Adrenal gland (tissue), 12 donors: ENCODE results near the gene USP10. TPM values are rescaled to one million over a fixed set of nuclear protein-coding genes. Genes with fewer than 3 reads are reported as not detected.

Experiments
- DNase-seq, 7 donors: peaks; one replicate each; pipeline ENCODE4 v3.0.0-alpha.2; 2019 to 2020
- H3K27ac ChIP-seq, 5 donors: fragments of 200-600 bp; sonication (generic) in 4 of 5; 1 replicate in 3 of 5; 2 replicates in 2 of 5; pipeline versions ENCODE4 v1.5.1 to v1.8.0; 2016 to 2020; ENCODE audit warnings: mild to moderate bottlenecking in 1 of 5
- H3K27me3 ChIP-seq: fragments of 200-600 bp; 2 replicates; pipeline ENCODE4 v1.8.0; 2021
- H3K36me3 ChIP-seq, 2 donors: fragments of 200-600 bp; replicated peaks in 1 of 2; 1 replicate in 1 of 2; 2 replicates in 1 of 2; pipeline versions ENCODE4 v1.5.1 to v1.8.0; 2018 to 2022
- H3K4me1 ChIP-seq, 2 donors: fragments of 200-600 bp; replicated peaks in 1 of 2; 1 replicate in 1 of 2; 2 replicates in 1 of 2; pipeline versions ENCODE4 v1.5.1 to v1.8.0; 2018 to 2021
- H3K4me3 ChIP-seq, 4 donors: fragments of 200-600 bp; sonication (generic) in 3 of 4; one replicate each; pipeline ENCODE4 v1.5.1; 2016 to 2018
- H3K9me3 ChIP-seq, 3 donors: fragments of 200-600 bp; sonication (generic) in 1 of 3; replicated peaks in 1 of 3; 1 replicate in 2 of 3; 2 replicates in 1 of 3; pipeline versions ENCODE4 v1.5.1 to v1.8.0; 2016 to 2021
- CTCF ChIP-seq, 6 experiments: fragments of 450-650 bp in 4 of 6; fragments of 200-600 bp in 2 of 6; sonication (generic) in 1 of 6; IDR thresholded peaks; 1 replicate in 5 of 6; 2 replicates in 1 of 6; pipeline versions ENCODE4 v1.5.1 to v1.8.0; 2016 to 2021; ENCODE audit warnings: antibody characterized with exemption in 6 of 6, mild to moderate bottlenecking in 2 of 6, moderate library complexity in 1 of 6
- POLR2A ChIP-seq, 2 donors: fragments of 450-650 bp; IDR thresholded peaks; one replicate each; pipeline ENCODE4 v1.6.1; 2017; ENCODE audit warnings: antibody characterized with exemption in 2 of 2, mild to moderate bottlenecking in 2 of 2, moderate library complexity in 1 of 2
- WGBS, 4 donors: extraction: QIAGEN DNeasy Blood & Tissue Kit in 2 of 4; methylation state at CpG; one replicate each; pipeline versions ENCODE4 v1.1.5 to v1.1.7; 2013 to 2017; 5-methylcytosine and 5-hydroxymethylcytosine counted together
- intact Hi-C, 2 donors: fragments of 100-400 bp; cut with DNase I; formaldehyde crosslinking; loops; one replicate each; pipeline versions ENCODE4 v1.14.1 to v1.15.0; 2022 to 2023
- polyA plus RNA-seq, 3 donors: library from polyadenylated mRNA; stranded (reverse); fragments of 200-250 nt in 2 of 3; fragments of 350-450 nt in 1 of 3; fragmentation: Illumina TruSeq in 1 of 3; extraction: RNeasy Lipid Tissue Mini Kit (QIAGEN cat#74804) in 1 of 3; gene quantifications; one replicate each; pipeline ENCODE4 v1.2.3, GENCODE V29; 2013 to 2014
- total RNA-seq, 9 donors: library from RNA; depleted of rRNA in 4 of 9; stranded (reverse); fragments of >200 nt in 4 of 9; fragments of 120-200 nt in 1 of 9; fragmentation: NEBNext Ultra II Directional in 1 of 9; extraction: Animal tissue kit (Norgen Biotek cat#: 25700) in 1 of 9; gene quantifications; one replicate each; pipeline versions ENCODE4 v1.1.0 to v1.2.4, GENCODE V29; 2013 to 2023
- donor health status: healthy with polysubstance abuse.
- donor health status: Bipolar disorder and iron deficiency.
- donor health status: DM: yes; HTN: yes; CAD: no.
- donor health status: DM: no; HTN: no; CAD: no.
- donor health status: DM: no; HTN: no; CAD: no.
- donor health status: DM: yes; HTN: yes; CAD: no.

USP10 gene
- total and polyA plus RNA-seq, 12 donors, result 16.2 to 154 (median 60.4) TPM

GRCh38 chr16:84659656-84660300 is 40.0 kb upstream of the USP10 start:
- H3K36me3 ChIP-seq, result peaks cover 0 to 81% of the 10 kb centered on the region in 2 donors
- H3K27ac ChIP-seq, result no peak overlapping the region
- DNase-seq, result no peak
- no peaks in the 10 kb centered on the region for H3K9me3 ChIP-seq
- H3K4me1 ChIP-seq, result peaks cover 9 to 11% of the 10 kb centered on the region in 2 donors
- TF ChIP-seq CTCF (IDR thresholded peaks at IDR 0.05) (no peak), POLR2A (IDR thresholded peaks at IDR 0.05) (no peak)
- no peaks in the 10 kb centered on the region for H3K27me3 ChIP-seq
- intact Hi-C loops, result no loop called here
- WGBS, 4 donors, result 94 to 98% (median 96%) methylated on average over 14 to 27 of the region's 27 CpGs
- H3K4me3 ChIP-seq, result no peak overlapping the region

DNA sequence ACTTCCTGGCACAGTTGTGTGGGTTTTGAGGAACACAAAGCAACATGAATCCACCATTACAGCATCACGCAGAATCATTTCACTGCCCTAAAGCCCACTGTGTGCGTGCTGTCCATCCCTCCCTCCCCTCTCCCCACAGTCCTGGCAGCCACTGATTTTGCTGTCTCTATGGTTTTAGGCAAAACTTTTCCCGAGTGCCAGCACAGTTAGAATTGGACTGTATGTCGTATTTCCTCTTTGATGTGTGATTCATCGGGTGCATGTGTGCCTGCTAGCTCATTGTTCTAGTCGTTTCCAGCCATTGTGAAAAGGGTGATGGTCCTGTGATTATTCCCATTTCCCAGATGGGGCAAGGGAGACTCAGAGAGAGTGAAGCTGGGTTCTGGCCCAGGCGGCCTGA is 38.8 kb upstream of the USP10 start:
- DNase-seq, result no peak
- peaks cover 0 to 84% of the 10 kb centered on the region in 2 donors for H3K36me3 ChIP-seq
- H3K27ac ChIP-seq, result no peak overlapping the region
- no peaks in the 10 kb centered on the region for H3K27me3 ChIP-seq
- peaks cover 9 to 11% of the 10 kb centered on the region in 2 donors for H3K4me1 ChIP-seq
- intact Hi-C loops, result no loop called here
- no peak for TF ChIP-seq CTCF (IDR thresholded peaks at IDR 0.05)
- no peak for TF ChIP-seq POLR2A (IDR thresholded peaks at IDR 0.05)
- 63 to 73% (median 65%) methylated on average over 7 of the region's 7 CpGs for WGBS, 4 donors
- no peaks in the 10 kb centered on the region for H3K9me3 ChIP-seq
- no peak overlapping the region for H3K4me3 ChIP-seq

- Histone ChIP-seq H3K9me3 (no peaks in the 10 kb centered on the region), H3K4me3 (no peak overlapping the region), H3K36me3 (peaks cover 0 to 87% of the 10 kb centered on the region in 2 donors), H3K27me3 (no peaks in the 10 kb centered on the region), H3K4me1 (peaks cover 9 to 11% of the 10 kb centered on the region in 2 donors), H3K27ac (no peak overlapping the region)
- intact Hi-C loops, result no loop called here
- no peak for DNase-seq
- TF ChIP-seq POLR2A (IDR thresholded peaks at IDR 0.05) (no peak), CTCF (IDR thresholded peaks at IDR 0.05) (no peak)
- WGBS, 4 donors, result 95 to 97% (median 96%) methylated on average over 41 to 51 of the region's 51 CpGs
Measured at GRCh38 chr16:84661418-84662060, 38.3 kb upstream of the USP10 start.

DNA sequence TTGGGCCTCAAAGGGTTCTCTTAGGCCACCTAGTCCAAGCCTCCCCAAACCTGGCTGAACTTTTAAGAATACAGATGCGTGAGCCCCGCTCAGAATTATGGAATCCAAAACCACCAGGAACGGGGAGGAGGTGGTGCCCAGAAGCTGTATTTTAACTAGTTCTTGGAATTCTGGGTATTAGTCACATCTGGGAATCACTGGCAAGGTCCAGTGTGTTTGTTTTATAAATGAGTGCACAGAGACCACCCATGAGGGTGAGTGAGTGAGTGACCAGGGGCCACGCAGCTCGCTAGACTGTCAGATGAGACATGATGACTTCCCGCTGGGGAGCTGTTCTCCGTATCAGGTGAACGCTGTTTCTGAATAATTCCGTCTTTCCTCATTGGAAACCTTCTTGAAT is 37.3 kb upstream of the USP10 start:
- intact Hi-C loops, result no loop called here
- no peak overlapping the region for H3K27ac ChIP-seq
- 93 to 96% (median 95%) methylated on average over 9 of the region's 9 CpGs for WGBS, 4 donors
- H3K9me3 ChIP-seq, result no peaks in the 10 kb centered on the region
- peaks cover 0 to 79% of the 10 kb centered on the region in 2 donors for H3K36me3 ChIP-seq
- TF ChIP-seq POLR2A (IDR thresholded peaks at IDR 0.05), result no peak
- TF ChIP-seq CTCF (IDR thresholded peaks at IDR 0.05), result no peak
- DNase-seq, result no peak
- H3K4me1 ChIP-seq, result peaks cover 9 to 11% of the 10 kb centered on the region in 2 donors
- H3K4me3 ChIP-seq, result no peak overlapping the region
- no peaks in the 10 kb centered on the region for H3K27me3 ChIP-seq
